Activated CD8-positive, alpha-beta memory T cell treated with anti-CD3 and anti-CD28 coated beads for 4 hours (primary cell): Measurements from ENCODE around the gene EN2.

Experiments used
- DNase-seq, 2 donors: peaks; one replicate each; pipeline ENCODE4 v3.0.0-alpha.2; 2020; ENCODE audit warnings: low read depth in 2 of 2

EN2 gene

DNA sequence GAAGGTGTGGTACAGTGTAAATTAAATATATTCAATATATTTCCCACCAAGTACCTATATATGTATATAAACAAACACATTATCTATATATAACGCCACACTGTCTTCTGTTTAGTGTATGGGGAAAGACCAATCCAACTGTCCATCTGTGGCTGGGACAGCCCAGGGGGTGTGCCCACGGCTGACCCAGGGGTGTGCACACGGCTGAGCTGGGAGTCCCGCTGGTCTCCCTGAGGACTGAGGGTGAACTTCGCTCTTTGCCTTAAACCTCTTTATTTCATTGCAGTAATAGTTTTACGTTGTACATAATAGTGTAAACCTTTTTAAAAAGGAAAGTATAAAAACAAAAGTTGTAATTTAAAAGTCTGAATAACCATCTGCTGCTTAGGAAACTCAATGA, 6.3 kb downstream of the EN2 start:
- no peak for DNase-seq

DNA sequence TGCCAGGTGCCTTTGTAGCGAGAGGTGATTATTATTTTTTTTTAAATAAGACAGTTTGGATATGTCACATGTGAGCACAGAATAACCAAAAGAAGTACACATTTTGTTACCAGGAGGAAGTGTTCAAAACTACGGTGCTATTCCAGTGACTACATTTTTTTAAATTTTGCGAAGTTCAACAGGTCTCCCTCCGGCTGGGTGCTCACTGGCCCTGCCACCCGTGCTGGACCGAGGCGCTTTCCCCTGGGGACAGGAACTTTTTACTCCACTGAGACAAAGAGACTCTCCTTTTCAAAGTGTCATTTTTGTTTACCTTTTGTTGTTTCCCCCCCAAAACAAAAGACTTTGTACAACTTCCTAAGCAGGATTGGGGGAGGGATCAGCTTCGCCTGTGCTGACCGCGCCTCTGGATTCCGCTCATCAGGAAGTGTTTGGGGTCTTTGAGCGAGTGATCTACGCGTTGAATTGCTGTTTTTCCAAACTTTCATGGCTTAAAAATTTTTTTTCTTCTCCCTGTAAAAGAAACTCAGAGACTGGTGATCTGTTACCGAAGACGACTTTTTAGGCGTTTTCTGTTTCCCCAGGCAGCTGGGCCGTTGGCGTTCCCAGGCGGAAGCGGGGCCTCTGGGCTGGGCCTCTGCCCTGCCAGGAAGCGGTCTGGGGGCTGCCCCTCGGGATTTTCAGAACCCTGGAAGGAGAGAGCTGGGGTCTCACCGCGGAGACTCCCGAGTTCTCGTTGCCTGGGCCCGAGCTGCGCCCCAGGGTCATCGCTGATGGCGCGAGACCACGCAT, 7.2 kb downstream of the EN2 start:
- no peak for DNase-seq

DNA sequence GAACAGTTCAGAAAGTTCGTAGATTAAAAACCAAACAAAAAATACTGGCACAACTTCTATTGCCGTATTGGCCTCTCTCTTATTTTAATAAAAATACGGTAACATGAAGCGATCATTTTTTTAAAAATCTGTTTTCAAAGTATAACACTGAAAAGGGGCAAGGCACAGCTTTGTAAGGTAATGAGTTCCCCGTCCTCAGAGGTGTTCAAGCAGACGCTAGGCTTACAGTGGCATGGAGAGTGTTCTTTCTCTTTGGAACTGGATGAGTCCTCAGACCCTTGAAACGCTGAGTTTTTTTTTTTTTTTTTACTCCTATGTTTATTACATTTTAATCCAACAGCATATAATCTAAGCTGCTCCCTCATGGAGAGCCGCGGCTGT, 7.8 kb downstream of the EN2 start:
- no peak for DNase-seq

GRCh38 chr7:155466142-155466813, 8.3 kb downstream of the EN2 start:
- DNase-seq, result no peak

- no peak for DNase-seq
Measured at GRCh38 chr7:155466814-155467733, 9.1 kb downstream of the EN2 start.

DNA sequence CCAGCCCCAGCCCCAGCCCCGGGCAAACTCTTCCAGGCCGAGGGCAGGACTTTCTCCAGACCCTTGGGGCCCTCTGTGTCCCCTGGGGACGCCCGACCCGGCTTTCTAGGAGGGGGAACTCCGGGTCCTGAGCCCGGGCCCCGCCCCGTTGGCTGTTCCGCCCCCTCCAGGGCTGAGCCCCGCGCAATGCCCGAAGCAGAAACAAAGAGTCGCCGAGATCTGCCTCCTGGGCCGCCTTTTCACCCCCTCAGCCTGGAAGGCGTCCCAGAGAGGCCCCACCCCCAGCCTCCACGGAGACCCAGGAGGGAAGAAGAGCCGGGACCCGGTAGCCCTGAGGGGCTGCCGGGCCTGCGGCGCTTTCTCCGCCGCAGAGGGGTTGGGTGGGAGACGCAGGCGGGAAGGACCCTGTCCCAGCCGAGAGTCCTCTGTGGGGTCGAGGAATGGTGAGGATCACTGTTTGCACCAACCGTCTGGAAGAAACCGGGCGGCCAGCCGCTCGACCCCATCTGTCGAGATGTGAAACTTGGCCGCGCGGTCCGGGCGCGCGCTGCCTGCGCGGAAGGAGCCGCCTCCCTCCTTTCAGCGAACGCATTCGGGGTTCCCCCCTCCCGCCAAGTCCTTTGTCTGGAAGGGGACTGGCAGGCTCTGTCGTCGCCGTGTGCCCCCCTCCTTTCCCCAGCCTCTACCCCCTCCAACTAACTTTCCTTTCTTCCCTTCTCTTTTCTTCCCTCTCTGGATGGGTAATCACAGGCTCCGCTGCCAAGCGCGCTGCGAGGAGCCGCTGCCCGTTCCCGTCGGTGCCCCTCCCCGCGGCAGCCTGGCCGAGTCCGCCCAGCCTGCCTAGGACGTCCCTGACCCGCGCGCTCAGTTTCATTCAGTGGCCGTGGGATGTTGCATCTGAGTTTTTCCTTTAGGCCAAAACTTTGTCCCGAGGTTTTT, 10.2 kb downstream of the EN2 start:
- no peak for DNase-seq

- DNase-seq, result no peak
Measured at GRCh38 chr7:155468785-155469148, 10.8 kb downstream of the EN2 start.

GRCh38 chr7:155469311-155470185, 11.6 kb downstream of the EN2 start:
- DNase-seq, result no peak

GRCh38 chr7:155470186-155470487, 12.2 kb downstream of the EN2 start:
- DNase-seq, result no peak

DNA sequence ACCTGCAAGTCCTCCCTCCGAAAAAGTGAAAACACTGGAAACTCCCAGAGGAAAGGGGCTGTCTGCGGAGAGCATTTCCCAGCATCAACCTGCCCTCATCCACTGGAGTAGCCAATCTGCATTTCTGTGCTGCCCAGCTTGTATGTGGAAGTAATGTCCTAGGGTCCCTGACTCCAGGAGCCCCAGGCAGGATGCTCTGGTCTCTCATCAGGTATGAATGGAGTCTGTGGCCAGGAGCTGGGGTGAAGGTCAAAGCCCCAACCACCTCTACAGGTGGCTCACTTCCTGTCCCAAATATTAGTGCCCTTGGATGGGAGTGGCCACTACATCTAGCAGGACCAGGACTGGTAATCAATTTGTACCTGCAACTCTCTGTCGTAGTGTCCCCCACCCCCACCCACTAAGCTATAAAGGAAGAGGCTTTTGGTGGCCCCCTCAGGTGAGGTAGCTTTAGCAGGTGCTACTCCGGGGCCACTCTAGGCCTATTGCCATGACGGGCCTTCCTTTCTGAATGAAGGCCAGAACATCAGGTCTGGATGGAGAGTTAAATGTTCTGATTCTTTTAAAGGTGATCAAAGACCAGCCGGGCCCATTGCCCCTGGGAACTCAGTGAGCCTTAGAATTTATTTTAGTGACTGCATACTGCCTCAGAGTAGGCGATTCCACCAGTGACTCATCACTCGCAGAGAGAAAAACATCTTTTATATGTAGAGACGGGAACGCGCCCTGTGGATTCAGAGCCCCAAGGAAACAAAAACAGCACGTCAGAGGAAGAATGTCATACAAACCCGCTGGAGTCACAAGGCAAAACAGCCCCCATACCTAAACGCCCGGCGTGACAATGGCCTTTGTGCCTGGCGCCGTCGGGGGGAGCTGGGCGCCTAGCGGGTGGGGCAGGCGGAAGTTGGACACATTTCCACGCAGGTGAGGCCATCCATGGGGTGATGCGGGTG, 13.0 kb downstream of the EN2 start:
- no peak for DNase-seq

DNA sequence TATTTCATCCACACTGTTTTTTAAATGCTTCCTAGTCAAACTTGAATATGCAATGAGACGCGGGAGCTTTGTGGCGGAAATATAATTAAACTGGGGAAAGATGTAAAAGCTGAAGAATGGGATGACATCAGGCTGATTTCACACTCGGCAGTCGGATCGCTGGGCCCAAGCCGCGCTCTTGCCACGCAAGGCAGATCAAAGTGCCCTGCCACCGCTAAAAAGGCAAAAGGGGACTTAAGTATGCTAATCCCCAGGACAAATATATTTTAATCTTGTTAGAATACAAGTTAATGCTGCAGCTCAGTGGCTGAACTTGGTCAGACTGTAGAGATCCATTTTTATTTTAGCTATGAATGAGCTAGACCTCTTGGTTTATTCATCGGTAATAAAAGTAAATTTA, 13.8 kb downstream of the EN2 start:
- DNase-seq, result no peak

- DNase-seq, result no peak
Measured at GRCh38 chr7:155477476-155477875, 19.5 kb downstream of the EN2 start.

DNA sequence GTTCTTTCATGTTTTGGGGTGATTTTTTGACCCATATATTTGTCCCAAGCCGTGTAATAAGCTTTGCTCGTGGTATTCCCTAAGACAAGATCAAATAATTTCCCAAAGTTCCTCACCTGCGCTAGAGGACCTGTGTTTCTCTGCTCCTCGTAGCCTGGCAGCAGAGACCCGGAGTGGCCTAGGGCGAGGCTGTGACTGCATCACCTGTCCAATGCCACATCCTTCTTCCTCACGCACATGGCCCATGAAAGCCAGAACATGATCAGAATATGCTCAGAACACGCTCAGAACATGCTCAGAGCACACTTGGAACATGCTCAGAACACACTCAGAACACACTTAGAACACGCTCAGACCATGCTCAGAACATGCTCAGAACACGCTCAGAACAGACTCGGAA, 23.8 kb downstream of the EN2 start:
- no peak for DNase-seq

DNA sequence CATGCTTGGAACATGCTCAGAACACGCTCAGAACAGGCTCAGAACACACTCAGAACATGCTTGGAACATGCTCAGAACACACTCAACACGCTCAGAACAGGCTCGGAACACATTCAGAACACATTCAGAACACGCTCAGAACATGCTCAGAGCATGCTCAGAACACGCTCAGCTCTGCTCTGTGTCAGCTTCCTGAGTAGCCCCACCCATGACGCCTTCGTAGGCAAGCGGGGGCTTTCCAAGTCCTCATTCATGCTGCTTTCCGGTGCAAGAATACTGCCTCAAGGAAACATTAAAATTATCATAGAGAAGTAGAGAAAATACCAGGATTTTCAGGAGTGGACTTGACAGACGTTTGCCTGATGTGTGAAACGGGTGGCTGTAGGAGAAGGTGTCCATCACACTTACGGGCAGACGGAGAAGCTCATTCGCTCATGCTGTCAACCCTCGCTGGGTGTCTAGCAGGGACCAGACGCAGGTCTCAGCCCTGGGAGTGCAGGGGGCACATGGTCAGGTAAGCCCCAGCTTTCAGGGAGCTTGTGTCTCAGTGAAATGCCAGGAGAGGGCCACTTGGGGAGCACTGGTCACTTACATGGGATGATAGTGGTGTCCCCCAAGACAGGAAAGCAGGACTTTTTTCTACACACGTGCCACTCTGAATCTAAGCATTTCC, 24.7 kb downstream of the EN2 start:
- DNase-seq, result no peak

- DNase-seq, result no peak
Measured at GRCh38 chr7:155483245-155483644, 25.3 kb downstream of the EN2 start.

DNA sequence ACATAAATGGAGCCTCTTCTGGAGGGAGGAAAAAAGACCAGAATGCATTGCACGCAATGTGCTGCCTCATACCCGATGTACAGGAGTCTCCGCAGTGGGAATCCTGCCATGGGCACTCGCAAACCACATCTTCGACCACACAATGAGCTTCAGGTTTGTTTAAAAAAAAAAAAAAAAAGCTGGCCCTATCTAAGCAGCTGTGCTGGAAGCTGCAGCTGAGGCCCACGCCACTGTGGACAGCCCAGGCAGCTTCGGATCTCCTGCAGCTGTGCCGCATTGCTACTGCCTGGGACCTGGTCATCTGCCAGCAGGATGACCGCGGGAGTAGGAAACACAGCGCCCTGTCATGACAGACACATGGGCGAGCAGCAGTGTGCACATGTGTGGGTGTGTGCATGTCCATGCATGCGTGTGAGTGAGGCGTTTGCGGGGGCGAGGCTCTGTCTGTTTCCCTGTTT, 26.0 kb downstream of the EN2 start:
- DNase-seq, result no peak

- DNase-seq, result no peak
Measured at GRCh38 chr7:155484483-155485399, 26.8 kb downstream of the EN2 start.
